Measurements from ENCODE around the gene ZNF549.
"Not testable (repeated sequence)": the region's sequence is repeated elsewhere in the genome, so short reads cannot be mapped to it uniquely, and the experiment has no call there.

GRCh38 chr19:57487477-57488298 lies 39.5 kb upstream of the ZNF549 start, which contains the start of gene ZNF419:
- TF ChIP-seq, protein P1, sequence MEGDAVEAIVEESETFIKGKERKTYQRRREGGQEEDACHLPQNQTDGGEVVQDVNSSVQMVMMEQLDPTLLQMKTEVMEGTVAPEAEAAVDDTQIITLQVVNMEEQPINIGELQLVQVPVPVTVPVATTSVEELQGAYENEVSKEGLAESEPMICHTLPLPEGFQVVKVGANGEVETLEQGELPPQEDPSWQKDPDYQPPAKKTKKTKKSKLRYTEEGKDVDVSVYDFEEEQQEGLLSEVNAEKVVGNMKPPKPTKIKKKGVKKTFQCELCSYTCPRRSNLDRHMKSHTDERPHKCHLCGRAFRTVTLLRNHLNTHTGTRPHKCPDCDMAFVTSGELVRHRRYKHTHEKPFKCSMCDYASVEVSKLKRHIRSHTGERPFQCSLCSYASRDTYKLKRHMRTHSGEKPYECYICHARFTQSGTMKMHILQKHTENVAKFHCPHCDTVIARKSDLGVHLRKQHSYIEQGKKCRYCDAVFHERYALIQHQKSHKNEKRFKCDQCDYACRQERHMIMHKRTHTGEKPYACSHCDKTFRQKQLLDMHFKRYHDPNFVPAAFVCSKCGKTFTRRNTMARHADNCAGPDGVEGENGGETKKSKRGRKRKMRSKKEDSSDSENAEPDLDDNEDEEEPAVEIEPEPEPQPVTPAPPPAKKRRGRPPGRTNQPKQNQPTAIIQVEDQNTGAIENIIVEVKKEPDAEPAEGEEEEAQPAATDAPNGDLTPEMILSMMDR (IDR thresholded peaks at IDR 0.05 in 8 of 11, conservative IDR thresholded peaks at IDR 0.05 in 3 of 11): not testable (repeated sequence)
- not testable (repeated sequence) for TF ChIP-seq POLR2A (IDR thresholded peaks at IDR 0.05)
- peak; percentile 88 to 91 (median 88) for TF ChIP-seq POLR2AphosphoS5 (IDR thresholded peaks at IDR 0.05)

Data from spleen (tissue), 7 donors.